Astrocyte (in vitro differentiated cells and primary cell): ENCODE measurements around the gene DIAPH2. TPM values are rescaled to one million over a fixed set of nuclear protein-coding genes. Genes with fewer than 3 reads are reported as not detected.

ENCODE experiments used
- DNase-seq: peaks from one replicate; pipeline ENCODE4 v3.0.0-alpha.2; 2010; ENCODE audit warnings: low read depth
- FAIRE-seq: peaks from 2 replicates; lab custom pipeline; 2011; peaks lifted over from hg19 to GRCh38; lab: Jason Lieb, UNC
- H2AFZ ChIP-seq: 2 replicates; pipeline ENCODE4 v1.6.0; 2012; ENCODE audit warnings: low read depth, low read length, inconsistent platforms
- H3K27ac ChIP-seq: 2 replicates; pipeline ENCODE4 v1.5.1; 2011; ENCODE audit warnings: low read depth, low read length, inconsistent platforms
- H3K27me3 ChIP-seq: 2 replicates; pipeline ENCODE4 v1.6.0; 2011; ENCODE audit warnings: low read length, inconsistent platforms; ENCODE audit not compliant: insufficient read depth
- H3K36me3 ChIP-seq: 2 replicates; pipeline ENCODE4 v1.5.1; 2011; ENCODE audit warnings: low read length, inconsistent platforms; ENCODE audit not compliant: insufficient read depth
- H3K4me1 ChIP-seq: 2 replicates; pipeline ENCODE4 v1.5.1; 2011; ENCODE audit warnings: low read length, inconsistent platforms; ENCODE audit not compliant: insufficient read depth
- H3K4me2 ChIP-seq: 2 replicates; pipeline ENCODE4 v1.6.0; 2012; ENCODE audit warnings: low read length, inconsistent platforms
- H3K4me3 ChIP-seq: 2 replicates; pipeline ENCODE4 v1.5.1; 2011; ENCODE audit warnings: low read depth, mild to moderate bottlenecking, low read length, inconsistent platforms; ENCODE audit not compliant: insufficient read depth
- H3K79me2 ChIP-seq: 2 replicates; pipeline ENCODE4 v1.6.0; 2012; ENCODE audit warnings: mild to moderate bottlenecking, low read length, inconsistent platforms; ENCODE audit not compliant: insufficient read depth
- H3K9ac ChIP-seq: 2 replicates; pipeline ENCODE4 v1.6.0; 2012; ENCODE audit warnings: mild to moderate bottlenecking, low read length, inconsistent platforms
- H3K9me3 ChIP-seq: 2 replicates; pipeline ENCODE4 v1.5.1; 2012; ENCODE audit warnings: low read depth, mild to moderate bottlenecking, low read length, inconsistent platforms; ENCODE audit not compliant: insufficient read depth
- H4K20me1 ChIP-seq: 2 replicates; pipeline ENCODE4 v1.6.0; 2012; ENCODE audit warnings: low read length, inconsistent platforms; ENCODE audit not compliant: insufficient read depth
- H3K27ac Mint-ChIP-seq: one replicate; pipeline ENCODE4 v1.8.0; 2021; ENCODE audit warnings: mild to moderate bottlenecking, mixed read lengths; ENCODE audit not compliant: unreplicated experiment
- H3K27me3 Mint-ChIP-seq: one replicate; pipeline ENCODE4 v1.8.0; 2021; ENCODE audit warnings: low read depth, mixed read lengths; ENCODE audit not compliant: unreplicated experiment
- H3K36me3 Mint-ChIP-seq: one replicate; pipeline ENCODE4 v1.8.0; 2021; ENCODE audit warnings: low read depth, mixed read lengths; ENCODE audit not compliant: unreplicated experiment
- H3K4me1 Mint-ChIP-seq: one replicate; pipeline ENCODE4 v1.8.0; 2021; ENCODE audit warnings: low read depth, mixed read lengths; ENCODE audit not compliant: unreplicated experiment
- H3K4me3 Mint-ChIP-seq: one replicate; pipeline ENCODE4 v1.8.0; 2021; ENCODE audit warnings: mild to moderate bottlenecking, moderate library complexity, mixed read lengths; ENCODE audit not compliant: unreplicated experiment
- H3K9me3 Mint-ChIP-seq: one replicate; pipeline ENCODE4 v1.8.0; 2021; ENCODE audit warnings: mild to moderate bottlenecking, mixed read lengths; ENCODE audit not compliant: unreplicated experiment
- CTCF ChIP-seq: IDR thresholded peaks from 2 replicates; pipeline ENCODE4 v1.5.1; 2011; ENCODE audit warnings: low read depth, mild to moderate bottlenecking, inconsistent platforms, low read length, moderate library complexity; ENCODE audit not compliant: insufficient read depth
- EZH2 ChIP-seq: IDR thresholded peaks from 2 replicates; pipeline ENCODE4 v1.6.1; 2012; ENCODE audit warnings: mild to moderate bottlenecking, low read length, inconsistent platforms; ENCODE audit not compliant: insufficient read depth
- total RNA-seq: library from RNA; stranded (reverse); gene quantifications from 2 replicates; pipeline ENCODE4 v1.2.1, GENCODE V29; 2021

DIAPH2 gene
- total RNA-seq, 1 donor from 2014 or later = 9.8 TPM

GRCh38 chrX:96764864-96765263 lies 80.2 kb downstream of the DIAPH2 start:
- no peaks in the 10 kb centered on the region for H3K9me3 Mint-ChIP-seq
- H3K36me3 ChIP-seq = no peaks in the 10 kb centered on the region
- TF ChIP-seq EZH2 (no peak), CTCF (no peak)
- FAIRE-seq = no peak
- no peaks in the 10 kb centered on the region for H3K4me1 Mint-ChIP-seq
- H3K27ac ChIP-seq = no peak overlapping the region
- H2AFZ ChIP-seq = no peak overlapping the region
- H3K36me3 Mint-ChIP-seq = no peaks in the 10 kb centered on the region
- no peaks in the 10 kb centered on the region for H3K27me3 ChIP-seq
- no peaks in the 10 kb centered on the region for H3K9me3 ChIP-seq
- H3K27me3 Mint-ChIP-seq = no peaks in the 10 kb centered on the region
- H3K4me2 ChIP-seq = no peak overlapping the region
- DNase-seq = no peak
- H3K4me3 ChIP-seq = no peak overlapping the region
- no peak overlapping the region for H3K27ac Mint-ChIP-seq
- H3K4me1 ChIP-seq = no peaks in the 10 kb centered on the region
- H3K4me3 Mint-ChIP-seq = no peak overlapping the region
- H4K20me1 ChIP-seq = no peaks in the 10 kb centered on the region
- H3K79me2 ChIP-seq = no peaks in the 10 kb centered on the region
- no peak overlapping the region for H3K9ac ChIP-seq

- FAIRE-seq = peak; percentile 9
- Mint-ChIP-seq H3K4me3 (no peak overlapping the region), H3K36me3 (no peaks in the 10 kb centered on the region), H3K27me3 (no peaks in the 10 kb centered on the region), H3K4me1 (no peaks in the 10 kb centered on the region), H3K27ac (no peak overlapping the region), H3K9me3 (no peaks in the 10 kb centered on the region)
- H3K36me3 ChIP-seq = no peaks in the 10 kb centered on the region
- no peaks in the 10 kb centered on the region for H3K27me3 ChIP-seq
- H3K4me2 ChIP-seq = no peak overlapping the region
- no peaks in the 10 kb centered on the region for H4K20me1 ChIP-seq
- no peak overlapping the region for H3K9ac ChIP-seq
- H3K79me2 ChIP-seq = no peaks in the 10 kb centered on the region
- TF ChIP-seq EZH2 = no peak
- peak; percentile 31 for TF ChIP-seq CTCF
- no peak overlapping the region for H2AFZ ChIP-seq
- no peaks in the 10 kb centered on the region for H3K4me1 ChIP-seq
- no peak for DNase-seq
- H3K9me3 ChIP-seq = no peaks in the 10 kb centered on the region
- H3K27ac ChIP-seq = no peak overlapping the region
- H3K4me3 ChIP-seq = no peak overlapping the region
Measured at GRCh38 chrX:96770315-96770714, 85.7 kb downstream of the DIAPH2 start.

GRCh38 chrX:96771486-96771885 lies 86.8 kb downstream of the DIAPH2 start:
- Histone ChIP-seq H3K27me3 (no peaks in the 10 kb centered on the region), H3K79me2 (no peaks in the 10 kb centered on the region), H4K20me1 (no peaks in the 10 kb centered on the region), H3K4me2 (no peak overlapping the region), H3K27ac (no peak overlapping the region), H3K4me1 (no peaks in the 10 kb centered on the region), H3K9ac (no peak overlapping the region), H3K9me3 (no peaks in the 10 kb centered on the region), H3K36me3 (no peaks in the 10 kb centered on the region), H3K4me3 (no peak overlapping the region), H2AFZ (no peak overlapping the region)
- TF ChIP-seq CTCF = no peak
- TF ChIP-seq EZH2 = no peak
- DNase-seq (no peak), FAIRE-seq (peak; percentile 94)
- H3K4me1 Mint-ChIP-seq = no peaks in the 10 kb centered on the region
- H3K9me3 Mint-ChIP-seq = no peaks in the 10 kb centered on the region
- H3K36me3 Mint-ChIP-seq = no peaks in the 10 kb centered on the region
- no peak overlapping the region for H3K27ac Mint-ChIP-seq
- no peak overlapping the region for H3K4me3 Mint-ChIP-seq
- H3K27me3 Mint-ChIP-seq = no peaks in the 10 kb centered on the region
